ENCODE measurements around the gene SLC29A4. TPM values are rescaled to one million over a fixed set of nuclear protein-coding genes. Genes with fewer than 3 reads are reported as not detected.

SLC29A4 gene
- total and polyA plus RNA-seq, 2 donors (not counting 3 experiments of a cell fraction or from before 2014, with no cell fraction given), result 5.2 to 7.7 TPM

GRCh38 chr7:5345171-5345570 lies 62.4 kb downstream of the SLC29A4 start:
- Histone ChIP-seq H3K4me3 (replicated peaks in 1 of 3; ENCODE audit: insufficient read depth in 1 of 3, low read depth in 1 of 3, low read length in 3 of 3) (no peak overlapping the region), H3K79me2 (ENCODE audit: control insufficient read depth, insufficient read depth, low read length) (no peaks in the 10 kb centered on the region), H3K9me1 (replicated peaks; ENCODE audit: control insufficient read depth, extremely low read depth, insufficient read depth, low read length) (no peaks in the 10 kb centered on the region), H3K9me3 (replicated peaks; ENCODE audit: control insufficient read depth, insufficient read depth, low read length) (no peaks in the 10 kb centered on the region), H3K27me3 (ENCODE audit: control insufficient read depth in 2 of 2, insufficient read depth in 2 of 2, low read length in 2 of 2) (no peaks in the 10 kb centered on the region), H3K9ac (replicated peaks; ENCODE audit: extremely low read depth, insufficient read depth, low read length) (no peak overlapping the region), H3K4me2 (ENCODE audit: insufficient read depth, low read length) (no peak overlapping the region), H2AFZ (ENCODE audit: low read depth, low read length) (no peak overlapping the region), H3K36me3 (ENCODE audit: control insufficient read depth in 2 of 2, extremely low read depth in 1 of 2, insufficient read depth in 2 of 2, low read length in 2 of 2) (peaks cover 4 to 34% of the 10 kb centered on the region in 2 experiments), H4K20me1 (replicated peaks; ENCODE audit: control insufficient read depth, extremely low read depth, insufficient read depth, low read length) (no peaks in the 10 kb centered on the region), H3K27ac (ENCODE audit: insufficient read depth, low read depth, low read length) (no peak overlapping the region), H3K4me1 (ENCODE audit: control insufficient read depth, extremely low read depth, insufficient read depth, low read length) (no peaks in the 10 kb centered on the region)
- ChIA-PET CTCF (interaction anchor here (1.0 kb wide), 1 partner anchor 21 kb away, joined by 3 read pairs; no protein-coding TSS in a partner anchor), POLR2A (no interaction called here)
- dilution Hi-C loops (cut with MboI; ENCODE audit: extremely low pct_ligation_motif_present, low sequenced_read_pairs), result no loop called here
- TF ChIP-seq MYC (IDR thresholded peaks at IDR 0.05; ENCODE audit: low read depth, low read length) (no peak), GATA2 (IDR thresholded peaks at IDR 0.05; ENCODE audit: insufficient read depth, insufficient read length, low read depth, low read length) (no peak)
- DNase-seq (ENCODE audit: low read depth, low spot score) (no peak), FAIRE-seq (no peak)
- BruUV-seq (replicated peaks), result no TSS peak
- intact Hi-C loops (cut with micrococcal nuclease), result no loop called here

- Histone ChIP-seq H3K79me2 (ENCODE audit: control insufficient read depth, insufficient read depth, low read length) (no peaks in the 10 kb centered on the region), H2AFZ (ENCODE audit: low read depth, low read length) (no peak overlapping the region), H3K9me3 (replicated peaks; ENCODE audit: control insufficient read depth, insufficient read depth, low read length) (no peaks in the 10 kb centered on the region), H3K36me3 (ENCODE audit: control insufficient read depth in 2 of 2, extremely low read depth in 1 of 2, insufficient read depth in 2 of 2, low read length in 2 of 2) (peaks cover 4 to 35% of the 10 kb centered on the region in 2 experiments), H3K4me3 (replicated peaks in 1 of 3; ENCODE audit: insufficient read depth in 1 of 3, low read depth in 1 of 3, low read length in 3 of 3) (no peak overlapping the region), H3K27ac (ENCODE audit: insufficient read depth, low read depth, low read length) (no peak overlapping the region), H3K4me1 (ENCODE audit: control insufficient read depth, extremely low read depth, insufficient read depth, low read length) (no peaks in the 10 kb centered on the region), H4K20me1 (replicated peaks; ENCODE audit: control insufficient read depth, extremely low read depth, insufficient read depth, low read length) (no peaks in the 10 kb centered on the region), H3K4me2 (ENCODE audit: insufficient read depth, low read length) (no peak overlapping the region), H3K9me1 (replicated peaks; ENCODE audit: control insufficient read depth, extremely low read depth, insufficient read depth, low read length) (no peaks in the 10 kb centered on the region), H3K9ac (replicated peaks; ENCODE audit: extremely low read depth, insufficient read depth, low read length) (no peak overlapping the region), H3K27me3 (ENCODE audit: control insufficient read depth in 2 of 2, insufficient read depth in 2 of 2, low read length in 2 of 2) (no peaks in the 10 kb centered on the region)
- FAIRE-seq, result no peak
- intact Hi-C loops (cut with micrococcal nuclease) (no loop called here), dilution Hi-C loops (cut with MboI; ENCODE audit: extremely low pct_ligation_motif_present, low sequenced_read_pairs) (no loop called here)
- ChIA-PET POLR2A (no interaction called here), CTCF (no interaction called here)
- no peak for DNase-seq (ENCODE audit: low read depth, low spot score)
- no TSS peak for BruUV-seq (replicated peaks)
- TF ChIP-seq CTCF (IDR thresholded peaks at IDR 0.05; ENCODE audit: extremely low read depth in 1 of 2, insufficient read depth in 1 of 2, low read depth in 1 of 2, low read length in 2 of 2) (no peak), MAX (IDR thresholded peaks at IDR 0.05; ENCODE audit: insufficient read depth, insufficient read length) (no peak), JUN (IDR thresholded peaks at IDR 0.05; ENCODE audit: borderline replicate concordance, insufficient read depth, insufficient read length, low read depth) (no peak), POLR2A (IDR thresholded peaks at IDR 0.05; ENCODE audit: low read depth, low read length) (no peak), GATA2 (IDR thresholded peaks at IDR 0.05; ENCODE audit: insufficient read depth, insufficient read length, low read depth, low read length) (no peak), FOS (IDR thresholded peaks at IDR 0.05; ENCODE audit: borderline replicate concordance, insufficient read depth, low read length) (no peak), POLR2AphosphoS5 (IDR thresholded peaks at IDR 0.05; ENCODE audit: insufficient read depth, low read depth, low read length) (no peak), EZH2 (IDR thresholded peaks at IDR 0.05; ENCODE audit: borderline replicate concordance, low read depth, low read length, severe bottlenecking) (no peak), MYC (IDR thresholded peaks at IDR 0.05; ENCODE audit: low read depth, low read length) (no peak)
Observed at GRCh38 chr7:5345671-5346070, 62.9 kb downstream of the SLC29A4 start.

Measured in endothelial cell of umbilical vein (primary cell).